ENCODE measurements around the gene DUOX1. TPM values are rescaled to one million over a fixed set of nuclear protein-coding genes. Genes with fewer than 3 reads are reported as not detected.
"Not testable (repeated sequence)": the region's sequence is repeated elsewhere in the genome, so short reads cannot be mapped to it uniquely, and the experiment has no call there.

The DUOX1 gene
- total and polyA plus RNA-seq, 4 donors, result 0.02 to 0.94 (median 0.08) TPM; not detected in 1

GRCh38 chr15:45101749-45102148 lies 28.0 kb upstream of the DUOX1 start:
- Histone ChIP-seq H3K36me3 (ENCODE audit: control insufficient read depth in 4 of 4, insufficient read depth in 3 of 4, low read depth in 1 of 4, low read length in 3 of 4) (no peaks in the 10 kb centered on the region), H3K9ac (ENCODE audit: low read depth in 1 of 2, low read length in 2 of 2) (no peak overlapping the region), H3K4me3 (ENCODE audit: low read depth in 1 of 3, low read length in 3 of 3) (no peak overlapping the region), H3K4me1 (ENCODE audit: control insufficient read depth in 4 of 4, insufficient read depth in 4 of 4, low read length in 3 of 4) (no peaks in the 10 kb centered on the region), H3K9me3 (ENCODE audit: control insufficient read depth in 4 of 4, low read length in 3 of 4) (no peaks in the 10 kb centered on the region), H3K27ac (ENCODE audit: low read depth in 1 of 2, low read length in 2 of 2) (no peak overlapping the region), H3K27me3 (ENCODE audit: control insufficient read depth in 4 of 4, insufficient read depth in 4 of 4, low read length in 3 of 4) (no peaks in the 10 kb centered on the region)
- DNase-seq (ENCODE audit: low spot score), result no peak
- no peak for TF ChIP-seq HNF4A (conservative IDR thresholded peaks at IDR 0.05)
- TF ChIP-seq HNF4G (IDR thresholded peaks at IDR 0.05), result no peak
- no peak for TF ChIP-seq EGR1 (IDR thresholded peaks at IDR 0.05; ENCODE audit: low read depth in 2 of 2)
- no peak for TF ChIP-seq RAD21 (IDR thresholded peaks at IDR 0.05)
- TF ChIP-seq ZBTB33 (IDR thresholded peaks at IDR 0.05), result no peak
- TF ChIP-seq SP1 (IDR thresholded peaks at IDR 0.05), result no peak
- TF ChIP-seq JUND (IDR thresholded peaks at IDR 0.05), result no peak
- TF ChIP-seq FOXA1 (IDR thresholded peaks at IDR 0.05), result no peak
- no peak for TF ChIP-seq RXRA (IDR thresholded peaks at IDR 0.05)
- TF ChIP-seq CTCF (IDR thresholded peaks at IDR 0.05; ENCODE audit: low read depth, low read length, missing input control), result no peak
- TF ChIP-seq, protein P1, sequence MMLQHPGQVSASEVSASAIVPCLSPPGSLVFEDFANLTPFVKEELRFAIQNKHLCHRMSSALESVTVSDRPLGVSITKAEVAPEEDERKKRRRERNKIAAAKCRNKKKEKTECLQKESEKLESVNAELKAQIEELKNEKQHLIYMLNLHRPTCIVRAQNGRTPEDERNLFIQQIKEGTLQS (IDR thresholded peaks at IDR 0.05), result no peak
- TF ChIP-seq TAF1 (conservative IDR thresholded peaks at IDR 0.05), result no peak
- no peak for TF ChIP-seq GABPA (IDR thresholded peaks at IDR 0.05 in 1 of 2, conservative IDR thresholded peaks at IDR 0.05 in 1 of 2)
- TF ChIP-seq FOXA2 (IDR thresholded peaks at IDR 0.05), result no peak
- no peak for TF ChIP-seq YY1 (IDR thresholded peaks at IDR 0.05)
- TF ChIP-seq REST (IDR thresholded peaks at IDR 0.05), result no peak
- TF ChIP-seq NR2F2 (IDR thresholded peaks at IDR 0.05), result no peak
- WGBS, result 96% methylated on average over 12 of the region's 12 CpGs

- no peak overlapping the region for H3K4me3 ChIP-seq (ENCODE audit: low read depth in 1 of 3, low read length in 3 of 3)
- no peaks in the 10 kb centered on the region for H3K36me3 ChIP-seq (ENCODE audit: control insufficient read depth in 4 of 4, insufficient read depth in 3 of 4, low read depth in 1 of 4, low read length in 3 of 4)
- TF ChIP-seq, protein P1 (IDR thresholded peaks at IDR 0.05), result no peak
- TF ChIP-seq NR2F2 (IDR thresholded peaks at IDR 0.05) (no peak), CTCF (IDR thresholded peaks at IDR 0.05; ENCODE audit: low read depth, low read length, missing input control) (no peak), RXRA (IDR thresholded peaks at IDR 0.05) (no peak)
- WGBS, result 96% methylated on average over 6 of the region's 6 CpGs
- no peaks in the 10 kb centered on the region for H3K9me3 ChIP-seq (ENCODE audit: control insufficient read depth in 4 of 4, low read length in 3 of 4)
- H3K27me3 ChIP-seq (ENCODE audit: control insufficient read depth in 4 of 4, insufficient read depth in 4 of 4, low read length in 3 of 4), result no peaks in the 10 kb centered on the region
- no peak overlapping the region for H3K9ac ChIP-seq (ENCODE audit: low read depth in 1 of 2, low read length in 2 of 2)
- H3K27ac ChIP-seq (ENCODE audit: low read depth in 1 of 2, low read length in 2 of 2), result no peak overlapping the region
- no peaks in the 10 kb centered on the region for H3K4me1 ChIP-seq (ENCODE audit: control insufficient read depth in 4 of 4, insufficient read depth in 4 of 4, low read length in 3 of 4)
- DNase-seq (ENCODE audit: low spot score), result no peak
These were observed 27.6 kb upstream of the DUOX1 start for GRCh38 chr15:45102226-45102625.

DNA sequence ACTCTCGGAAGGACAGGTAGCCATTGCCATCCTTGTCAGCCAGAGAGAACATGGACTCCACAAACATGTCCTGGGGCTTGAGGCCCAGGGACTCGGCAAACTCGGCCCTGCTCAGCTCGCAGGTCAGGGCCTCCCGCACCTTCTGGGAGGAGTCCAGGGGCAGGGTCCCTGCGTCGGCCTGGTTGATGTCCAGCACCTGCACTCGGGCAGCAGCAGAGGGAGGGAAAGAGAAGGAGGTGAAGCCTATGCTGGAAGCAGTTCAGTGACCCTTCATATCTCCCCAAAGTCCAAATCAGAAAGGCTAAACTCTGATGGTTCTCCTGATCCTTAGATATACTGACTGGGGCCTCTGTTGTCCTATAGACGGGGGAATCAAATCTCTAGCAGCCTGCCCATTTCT lies 25.6 kb upstream of the DUOX1 start:
- H3K9me3 ChIP-seq (ENCODE audit: control insufficient read depth in 4 of 4, low read length in 3 of 4); H3K36me3 ChIP-seq (ENCODE audit: control insufficient read depth in 4 of 4, insufficient read depth in 3 of 4, low read depth in 1 of 4, low read length in 3 of 4); DNase-seq (ENCODE audit: low spot score); H3K9ac ChIP-seq (ENCODE audit: low read depth in 1 of 2, low read length in 2 of 2); H3K27ac ChIP-seq (ENCODE audit: low read depth in 1 of 2, low read length in 2 of 2); H3K4me3 ChIP-seq (ENCODE audit: low read depth in 1 of 3, low read length in 3 of 3); H3K4me1 ChIP-seq (ENCODE audit: control insufficient read depth in 4 of 4, insufficient read depth in 4 of 4, low read length in 3 of 4); H3K27me3 ChIP-seq (ENCODE audit: control insufficient read depth in 4 of 4, insufficient read depth in 4 of 4, low read length in 3 of 4): not testable (repeated sequence)
- WGBS, result 87% methylated on average over 9 of the region's 9 CpGs
